Activated CD4-positive, alpha-beta T cell treated with anti-CD3 and anti-CD28 coated beads for 48 hours (primary cell): Measurements from ENCODE around the gene KSR2.

ENCODE experiments used
- DNase-seq: peaks from one replicate; pipeline ENCODE4 v3.0.0-alpha.2; 2020

The KSR2 gene

GRCh38 chr12:117437516-117438255 lies 531.1 kb downstream of the KSR2 start:
- no peak for DNase-seq

- no peak for DNase-seq
Measured at GRCh38 chr12:117433878-117434277, 534.9 kb downstream of the KSR2 start.

DNA sequence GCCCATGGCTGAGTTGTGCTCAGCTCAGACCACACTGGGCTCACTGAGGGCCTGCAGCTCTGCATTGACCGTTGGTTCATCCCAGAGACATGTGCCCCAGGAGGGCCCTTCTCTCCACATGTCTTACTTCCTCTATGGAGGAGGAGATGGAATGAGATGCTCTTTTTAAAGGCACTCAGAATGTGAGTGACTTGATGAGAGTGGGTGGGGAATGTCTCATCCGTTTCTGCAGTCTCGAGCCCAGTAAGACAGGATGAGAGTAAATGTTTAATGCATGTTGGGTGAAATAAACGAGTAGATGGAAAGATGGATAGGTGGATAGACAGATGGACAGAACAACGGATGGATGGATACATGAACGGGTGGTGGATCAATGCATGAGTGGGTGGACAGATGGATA lies 538.5 kb downstream of the KSR2 start:
- DNase-seq = no peak

GRCh38 chr12:117427211-117427610 lies 541.6 kb downstream of the KSR2 start:
- no peak for DNase-seq

GRCh38 chr12:117421987-117422386 lies 546.8 kb downstream of the KSR2 start:
- DNase-seq = no peak

DNA sequence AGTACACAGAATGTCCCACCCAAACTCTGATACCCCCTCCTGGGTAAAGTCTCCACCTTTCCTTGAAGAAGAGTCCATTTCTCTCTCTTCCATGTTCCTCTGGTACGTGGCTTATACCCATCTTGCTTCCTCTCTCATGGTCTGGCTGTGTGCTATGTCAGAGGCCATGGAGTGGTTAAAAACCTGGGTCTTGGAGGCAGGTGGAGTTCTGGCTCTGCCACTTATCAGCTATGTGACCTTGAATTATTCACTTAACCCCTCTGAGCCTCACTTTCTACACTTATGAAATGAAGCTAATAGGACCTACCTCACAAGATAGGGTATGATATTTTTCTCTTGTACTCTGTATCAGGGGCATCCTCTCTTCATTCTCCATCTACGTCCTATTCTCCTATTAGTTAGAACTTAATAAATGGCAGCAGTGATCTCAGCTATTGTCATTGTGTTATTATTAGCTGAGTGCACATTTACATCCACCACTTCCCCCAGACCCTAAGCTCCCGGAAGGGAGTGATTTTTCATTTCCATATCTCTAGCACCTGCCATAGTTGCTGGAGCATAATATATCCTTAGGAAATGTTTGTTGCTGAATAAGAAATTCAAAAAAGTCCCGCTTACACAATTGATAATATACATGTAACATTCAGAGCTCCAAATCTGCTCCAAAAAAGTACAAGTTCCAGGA lies 547.6 kb downstream of the KSR2 start:
- no peak for DNase-seq

DNA sequence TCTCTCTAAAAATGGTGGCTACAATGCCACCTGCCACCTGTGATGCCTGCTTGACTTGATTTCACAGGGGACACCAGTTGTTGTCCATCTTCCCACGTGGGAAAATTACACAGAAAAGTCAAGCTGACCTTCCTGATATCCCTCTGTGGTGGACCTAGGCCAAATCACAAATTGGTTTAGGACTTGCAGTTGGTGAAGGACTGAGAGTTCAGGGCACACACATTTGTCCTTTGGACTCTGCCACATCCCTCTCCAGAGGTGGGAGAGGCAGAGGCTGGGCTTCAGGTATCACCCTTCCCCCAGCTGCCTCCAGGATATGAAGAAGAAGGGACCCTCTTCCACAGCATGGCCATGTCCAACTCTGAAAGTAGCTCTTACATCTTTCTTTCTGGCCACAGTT lies 551.8 kb downstream of the KSR2 start:
- no peak for DNase-seq

DNA sequence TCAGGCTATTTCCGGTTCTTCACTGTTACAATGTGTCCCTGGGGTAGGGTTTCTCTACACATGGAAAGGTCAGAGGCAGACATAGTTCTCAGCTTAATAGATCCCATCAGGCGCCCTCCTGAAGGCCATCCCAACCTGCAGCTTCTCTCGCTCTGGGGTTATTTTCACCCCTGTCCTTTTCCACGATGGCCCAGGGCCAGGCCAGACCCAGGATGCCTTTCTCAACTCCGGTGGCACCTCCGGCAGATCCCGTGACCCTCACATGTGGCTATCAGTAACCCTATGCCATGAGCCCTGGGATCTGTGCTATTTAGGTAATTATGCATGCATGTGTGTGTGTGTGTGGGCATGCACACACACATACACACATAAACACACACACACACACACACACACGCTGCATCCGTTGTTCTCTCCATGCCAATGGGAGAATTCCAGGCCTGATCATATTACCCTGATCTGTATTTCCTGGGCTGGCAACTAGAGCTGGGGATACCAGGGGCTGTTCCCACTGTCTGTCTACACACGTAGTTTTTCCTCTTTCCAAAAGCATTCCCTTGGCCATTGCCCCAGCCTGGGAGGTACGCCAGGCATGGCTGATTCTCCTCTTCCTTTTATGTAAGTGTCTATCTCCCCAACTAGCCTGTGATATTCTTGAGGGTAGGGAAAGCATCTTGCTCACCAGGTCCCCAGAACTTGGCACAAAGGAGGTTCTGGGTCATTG lies 556.2 kb downstream of the KSR2 start:
- DNase-seq = no peak

- no peak for DNase-seq
Measured at GRCh38 chr12:117409286-117409685, 559.5 kb downstream of the KSR2 start.

GRCh38 chr12:117408161-117408791 lies 560.5 kb downstream of the KSR2 start:
- no peak for DNase-seq

DNA sequence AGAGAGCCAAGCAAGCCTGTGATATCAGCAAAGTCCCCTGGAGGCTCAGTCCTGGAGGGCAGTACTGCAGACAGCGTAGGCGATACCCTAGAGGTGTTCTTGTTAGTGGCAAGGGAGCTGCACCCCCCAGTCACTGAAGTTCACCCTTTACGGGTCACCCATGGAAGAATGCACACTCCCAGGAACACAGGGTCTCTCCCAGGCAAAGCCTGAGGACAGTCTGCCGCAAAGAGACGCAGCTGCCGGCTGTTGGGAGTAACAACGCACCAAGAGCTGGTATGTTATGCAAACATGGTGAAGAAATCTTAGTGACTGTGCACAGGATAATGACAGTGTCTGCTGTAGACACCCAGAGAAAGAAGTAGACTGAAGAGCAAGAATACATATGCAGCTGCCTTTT lies 563.9 kb downstream of the KSR2 start:
- DNase-seq = no peak

DNA sequence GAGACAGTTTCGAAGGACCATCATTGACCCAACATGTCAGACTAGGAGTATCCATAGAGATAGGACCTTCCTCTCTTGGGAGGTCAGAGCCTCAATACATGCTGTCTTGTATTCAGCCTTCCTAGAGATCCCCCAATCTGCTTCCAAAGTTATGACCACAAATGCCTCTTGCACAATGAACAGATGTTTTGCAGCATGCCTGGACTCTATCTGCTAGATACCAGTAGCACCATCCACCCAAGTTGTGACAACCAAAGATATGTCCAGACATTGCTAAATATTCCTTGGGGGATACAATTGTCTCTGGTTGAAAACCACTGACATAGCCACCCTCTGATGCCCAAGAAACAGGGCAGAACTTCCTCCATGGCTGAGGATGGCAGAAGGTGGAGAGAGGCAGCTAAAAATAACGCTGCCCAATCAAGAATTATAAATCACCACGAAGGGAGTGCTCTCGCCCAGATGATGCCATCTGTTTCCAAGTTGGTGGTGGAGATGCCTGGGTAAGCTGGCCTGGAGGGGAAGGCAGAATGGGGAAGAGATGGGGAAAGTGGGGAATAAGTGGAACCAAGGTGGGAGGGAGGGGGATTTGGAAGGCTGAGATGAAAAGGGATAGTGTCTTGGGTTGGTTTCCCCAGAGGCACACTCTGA lies 564.5 kb downstream of the KSR2 start:
- no peak for DNase-seq

- DNase-seq = no peak
Measured at GRCh38 chr12:117403586-117404139, 565.1 kb downstream of the KSR2 start.
